Measurements from ENCODE around the gene ACSS1. TPM values are rescaled to one million over a fixed set of nuclear protein-coding genes. Genes with fewer than 3 reads are reported as not detected.

Gene ACSS1
- polyA plus RNA-seq, 2 of the 4 experiments (the other 2 are of a cell fraction): 7.2 to 7.6 TPM

DNA sequence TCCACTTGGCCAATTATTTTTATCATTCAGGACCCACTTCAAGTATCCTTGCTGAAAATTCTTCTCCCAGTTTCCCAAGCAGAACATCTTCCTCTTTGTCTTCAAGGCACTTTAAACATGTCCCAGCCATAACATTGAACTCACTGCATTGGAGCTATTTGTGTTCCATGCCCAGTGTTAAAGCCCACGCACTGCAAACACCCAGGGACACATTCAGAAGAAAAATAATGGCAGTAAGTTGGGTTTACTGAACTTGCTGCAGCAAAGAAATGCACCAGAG is 63.8 kb downstream of the ACSS1 start:
- H3K4me3 ChIP-seq: no peak overlapping the region
- ChIA-PET CTCF (interaction anchor here (0.6 to 9.1 kb wide), 74 partner anchors 11 to 1057 kb away, joined by 3 to 130 read pairs (median 5); partner anchors contain the start of genes ACSS1, ENTPD6, GINS1 and PYGB), POLR2A (interaction anchor here (0.9 to 2.2 kb wide), 3 partner anchors 71 to 404 kb away, joined by 3 to 7 read pairs (median 3); no protein-coding TSS in a partner anchor)
- ATAC-seq (no peak), FAIRE-seq (no peak), DNase-seq (ENCODE audit: low read depth in 1 of 2, low spot score in 1 of 2) (no peak)
- TF ChIP-seq, protein P1, sequence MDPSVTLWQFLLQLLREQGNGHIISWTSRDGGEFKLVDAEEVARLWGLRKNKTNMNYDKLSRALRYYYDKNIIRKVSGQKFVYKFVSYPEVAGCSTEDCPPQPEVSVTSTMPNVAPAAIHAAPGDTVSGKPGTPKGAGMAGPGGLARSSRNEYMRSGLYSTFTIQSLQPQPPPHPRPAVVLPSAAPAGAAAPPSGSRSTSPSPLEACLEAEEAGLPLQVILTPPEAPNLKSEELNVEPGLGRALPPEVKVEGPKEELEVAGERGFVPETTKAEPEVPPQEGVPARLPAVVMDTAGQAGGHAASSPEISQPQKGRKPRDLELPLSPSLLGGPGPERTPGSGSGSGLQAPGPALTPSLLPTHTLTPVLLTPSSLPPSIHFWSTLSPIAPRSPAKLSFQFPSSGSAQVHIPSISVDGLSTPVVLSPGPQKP (IDR thresholded peaks at IDR 0.05; ENCODE audit: low read depth, low read length): no peak
- TF ChIP-seq SREBF2 (IDR thresholded peaks at IDR 0.05) (no peak), ZSCAN20 (CRISPR knock-in tag; IDR thresholded peaks at IDR 0.05) (no peak)
- TF ChIP-seq, protein P2, sequence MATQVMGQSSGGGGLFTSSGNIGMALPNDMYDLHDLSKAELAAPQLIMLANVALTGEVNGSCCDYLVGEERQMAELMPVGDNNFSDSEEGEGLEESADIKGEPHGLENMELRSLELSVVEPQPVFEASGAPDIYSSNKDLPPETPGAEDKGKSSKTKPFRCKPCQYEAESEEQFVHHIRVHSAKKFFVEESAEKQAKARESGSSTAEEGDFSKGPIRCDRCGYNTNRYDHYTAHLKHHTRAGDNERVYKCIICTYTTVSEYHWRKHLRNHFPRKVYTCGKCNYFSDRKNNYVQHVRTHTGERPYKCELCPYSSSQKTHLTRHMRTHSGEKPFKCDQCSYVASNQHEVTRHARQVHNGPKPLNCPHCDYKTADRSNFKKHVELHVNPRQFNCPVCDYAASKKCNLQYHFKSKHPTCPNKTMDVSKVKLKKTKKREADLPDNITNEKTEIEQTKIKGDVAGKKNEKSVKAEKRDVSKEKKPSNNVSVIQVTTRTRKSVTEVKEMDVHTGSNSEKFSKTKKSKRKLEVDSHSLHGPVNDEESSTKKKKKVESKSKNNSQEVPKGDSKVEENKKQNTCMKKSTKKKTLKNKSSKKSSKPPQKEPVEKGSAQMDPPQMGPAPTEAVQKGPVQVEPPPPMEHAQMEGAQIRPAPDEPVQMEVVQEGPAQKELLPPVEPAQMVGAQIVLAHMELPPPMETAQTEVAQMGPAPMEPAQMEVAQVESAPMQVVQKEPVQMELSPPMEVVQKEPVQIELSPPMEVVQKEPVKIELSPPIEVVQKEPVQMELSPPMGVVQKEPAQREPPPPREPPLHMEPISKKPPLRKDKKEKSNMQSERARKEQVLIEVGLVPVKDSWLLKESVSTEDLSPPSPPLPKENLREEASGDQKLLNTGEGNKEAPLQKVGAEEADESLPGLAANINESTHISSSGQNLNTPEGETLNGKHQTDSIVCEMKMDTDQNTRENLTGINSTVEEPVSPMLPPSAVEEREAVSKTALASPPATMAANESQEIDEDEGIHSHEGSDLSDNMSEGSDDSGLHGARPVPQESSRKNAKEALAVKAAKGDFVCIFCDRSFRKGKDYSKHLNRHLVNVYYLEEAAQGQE (IDR thresholded peaks at IDR 0.05): no peak
- TF ChIP-seq, protein P3, sequence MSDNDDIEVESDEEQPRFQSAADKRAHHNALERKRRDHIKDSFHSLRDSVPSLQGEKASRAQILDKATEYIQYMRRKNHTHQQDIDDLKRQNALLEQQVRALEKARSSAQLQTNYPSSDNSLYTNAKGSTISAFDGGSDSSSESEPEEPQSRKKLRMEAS (IDR thresholded peaks at IDR 0.05): no peak
- TF ChIP-seq, protein P4, sequence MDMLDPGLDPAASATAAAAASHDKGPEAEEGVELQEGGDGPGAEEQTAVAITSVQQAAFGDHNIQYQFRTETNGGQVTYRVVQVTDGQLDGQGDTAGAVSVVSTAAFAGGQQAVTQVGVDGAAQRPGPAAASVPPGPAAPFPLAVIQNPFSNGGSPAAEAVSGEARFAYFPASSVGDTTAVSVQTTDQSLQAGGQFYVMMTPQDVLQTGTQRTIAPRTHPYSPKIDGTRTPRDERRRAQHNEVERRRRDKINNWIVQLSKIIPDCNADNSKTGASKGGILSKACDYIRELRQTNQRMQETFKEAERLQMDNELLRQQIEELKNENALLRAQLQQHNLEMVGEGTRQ (IDR thresholded peaks at IDR 0.05): no peak
- WGBS (ENCODE audit: missing lambda C conversion rate): 38% methylated on average over 1 of the region's 1 CpG
- peak overlapping the region; percentile 76 for H3K4me2 ChIP-seq
- peaks cover 40% of the 10 kb centered on the region for H3K4me1 ChIP-seq
- H3K27ac ChIP-seq: peak overlapping the region; percentile 86 to 95; a peak in 2 of 6 replicates
- H3K9me3 ChIP-seq: no peaks in the 10 kb centered on the region

DNA sequence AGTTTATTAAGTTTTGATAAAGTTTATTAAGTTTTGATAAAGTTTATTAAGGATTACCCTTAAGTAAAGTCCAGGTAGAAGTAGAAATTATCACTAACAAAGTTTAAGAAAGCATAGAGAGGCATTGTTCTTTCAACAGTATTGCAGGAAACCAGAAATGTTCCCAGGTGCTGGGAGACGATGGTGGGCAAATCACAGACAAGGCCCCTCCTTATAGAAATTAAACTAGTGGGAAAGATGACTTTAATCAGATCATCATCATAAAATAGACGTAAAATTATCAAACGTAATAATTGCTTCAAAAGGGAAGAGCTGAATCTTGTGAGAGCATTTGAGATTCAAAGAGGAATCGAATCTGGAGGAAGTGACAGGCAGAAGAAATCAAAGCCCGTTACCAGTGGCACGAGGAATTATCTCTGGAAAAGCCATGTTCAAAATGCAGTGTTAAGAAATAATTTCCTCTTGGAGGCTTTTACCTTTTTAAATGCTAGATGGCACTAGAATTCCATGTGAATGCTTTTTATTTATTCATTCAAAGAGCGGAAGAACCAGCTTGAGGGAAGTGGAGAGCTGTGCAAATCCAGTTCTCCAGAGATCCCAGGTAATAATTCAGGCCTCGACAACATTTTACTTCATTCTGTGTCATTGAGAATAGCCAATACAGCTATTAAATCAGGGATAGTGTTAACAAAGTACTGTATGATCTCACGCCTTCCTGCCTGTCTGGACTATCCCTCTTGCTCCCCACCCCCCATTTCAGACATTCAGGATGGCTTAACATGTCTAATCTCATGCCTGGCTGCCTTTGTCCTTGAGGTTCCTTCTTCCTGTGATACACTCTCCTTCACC is 64.4 kb downstream of the ACSS1 start:
- H3K4me3 ChIP-seq: peak overlapping the region; percentile 85
- H3K4me1 ChIP-seq: peaks cover 40% of the 10 kb centered on the region
- ChIA-PET POLR2A (interaction anchor here (0.7 to 2.2 kb wide), 7 partner anchors 72 to 414 kb away, joined by 3 to 7 read pairs (median 3); partner anchors contain the start of genes GINS1 and PYGB), CTCF (interaction anchor here (0.6 to 9.1 kb wide), 74 partner anchors 10 to 1056 kb away, joined by 3 to 130 read pairs (median 5); partner anchors contain the start of genes ACSS1, ENTPD6, GINS1 and PYGB)
- TF ChIP-seq, protein P5, sequence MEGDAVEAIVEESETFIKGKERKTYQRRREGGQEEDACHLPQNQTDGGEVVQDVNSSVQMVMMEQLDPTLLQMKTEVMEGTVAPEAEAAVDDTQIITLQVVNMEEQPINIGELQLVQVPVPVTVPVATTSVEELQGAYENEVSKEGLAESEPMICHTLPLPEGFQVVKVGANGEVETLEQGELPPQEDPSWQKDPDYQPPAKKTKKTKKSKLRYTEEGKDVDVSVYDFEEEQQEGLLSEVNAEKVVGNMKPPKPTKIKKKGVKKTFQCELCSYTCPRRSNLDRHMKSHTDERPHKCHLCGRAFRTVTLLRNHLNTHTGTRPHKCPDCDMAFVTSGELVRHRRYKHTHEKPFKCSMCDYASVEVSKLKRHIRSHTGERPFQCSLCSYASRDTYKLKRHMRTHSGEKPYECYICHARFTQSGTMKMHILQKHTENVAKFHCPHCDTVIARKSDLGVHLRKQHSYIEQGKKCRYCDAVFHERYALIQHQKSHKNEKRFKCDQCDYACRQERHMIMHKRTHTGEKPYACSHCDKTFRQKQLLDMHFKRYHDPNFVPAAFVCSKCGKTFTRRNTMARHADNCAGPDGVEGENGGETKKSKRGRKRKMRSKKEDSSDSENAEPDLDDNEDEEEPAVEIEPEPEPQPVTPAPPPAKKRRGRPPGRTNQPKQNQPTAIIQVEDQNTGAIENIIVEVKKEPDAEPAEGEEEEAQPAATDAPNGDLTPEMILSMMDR (IDR thresholded peaks at IDR 0.05): peak; percentile 76
- TF ChIP-seq TFCP2L1 (CRISPR knock-in tag; IDR thresholded peaks at IDR 0.05): no peak
- TF ChIP-seq SMC3 (IDR thresholded peaks at IDR 0.05): peak; percentile 60
- 0 out of 5 replicates have a peak, but pooled peaks of 1 of the 2 experiments have one; percentile 21 for TF ChIP-seq JUN (IDR thresholded peaks at IDR 0.05)
- TF ChIP-seq MYC (IDR thresholded peaks at IDR 0.05; ENCODE audit: borderline replicate concordance, low read length): no peak
- TF ChIP-seq, protein P6, sequence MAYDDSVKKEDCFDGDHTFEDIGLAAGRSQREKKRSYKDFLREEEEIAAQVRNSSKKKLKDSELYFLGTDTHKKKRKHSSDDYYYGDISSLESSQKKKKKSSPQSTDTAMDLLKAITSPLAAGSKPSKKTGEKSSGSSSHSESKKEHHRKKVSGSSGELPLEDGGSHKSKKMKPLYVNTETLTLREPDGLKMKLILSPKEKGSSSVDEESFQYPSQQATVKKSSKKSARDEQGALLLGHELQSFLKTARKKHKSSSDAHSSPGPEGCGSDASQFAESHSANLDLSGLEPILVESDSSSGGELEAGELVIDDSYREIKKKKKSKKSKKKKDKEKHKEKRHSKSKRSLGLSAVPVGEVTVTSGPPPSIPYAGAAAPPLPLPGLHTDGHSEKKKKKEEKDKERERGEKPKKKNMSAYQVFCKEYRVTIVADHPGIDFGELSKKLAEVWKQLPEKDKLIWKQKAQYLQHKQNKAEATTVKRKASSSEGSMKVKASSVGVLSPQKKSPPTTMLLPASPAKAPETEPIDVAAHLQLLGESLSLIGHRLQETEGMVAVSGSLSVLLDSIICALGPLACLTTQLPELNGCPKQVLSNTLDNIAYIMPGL (CRISPR knock-in tag; IDR thresholded peaks at IDR 0.05; ENCODE audit: borderline replicate concordance): no peak
- no peak for TF ChIP-seq NFE2L2 (conservative IDR thresholded peaks at IDR 0.05; ENCODE audit: low read length)
- TF ChIP-seq RAD21 (conservative IDR thresholded peaks at IDR 0.05 in 1 of 2, IDR thresholded peaks at IDR 0.05 in 1 of 2): peak; percentile 74 to 82
- no peak for TF ChIP-seq RCOR1 (IDR thresholded peaks at IDR 0.05; ENCODE audit: low read depth, low read length)
- H3K4me2 ChIP-seq: peak overlapping the region; percentile 76
- FAIRE-seq (peak; percentile 23), ATAC-seq (peak; percentile 21 to 27; a peak in 5 of 6 replicates), DNase-seq (ENCODE audit: low read depth in 1 of 2, low spot score in 1 of 2) (peak; percentile 71)
- H3K27ac ChIP-seq: peak overlapping the region; percentile 86 to 95
- no peaks in the 10 kb centered on the region for H3K9me3 ChIP-seq
- WGBS (ENCODE audit: missing lambda C conversion rate): 24% methylated on average over 9 of the region's 9 CpGs

All from A549 (cell line).